GM04503 (cell line): ENCODE results near the gene ADSL.
"Not testable (repeated sequence)": the region's sequence is repeated elsewhere in the genome, so short reads cannot be mapped to it uniquely, and the experiment has no call there.

Experiments used
- DNase-seq: peaks from one replicate; pipeline ENCODE4 v3.0.0-alpha.2; 2012; ENCODE audit warnings: low read depth

The ADSL gene

GRCh38 chr22:40346185-40347118 lies at the start of gene ADSL:
TSS of gene ADSL (plus strand) at chr22:40346500. CDS start at chr22:40346559, 59 bp downstream.
- peak; percentile 40 for DNase-seq

DNA sequence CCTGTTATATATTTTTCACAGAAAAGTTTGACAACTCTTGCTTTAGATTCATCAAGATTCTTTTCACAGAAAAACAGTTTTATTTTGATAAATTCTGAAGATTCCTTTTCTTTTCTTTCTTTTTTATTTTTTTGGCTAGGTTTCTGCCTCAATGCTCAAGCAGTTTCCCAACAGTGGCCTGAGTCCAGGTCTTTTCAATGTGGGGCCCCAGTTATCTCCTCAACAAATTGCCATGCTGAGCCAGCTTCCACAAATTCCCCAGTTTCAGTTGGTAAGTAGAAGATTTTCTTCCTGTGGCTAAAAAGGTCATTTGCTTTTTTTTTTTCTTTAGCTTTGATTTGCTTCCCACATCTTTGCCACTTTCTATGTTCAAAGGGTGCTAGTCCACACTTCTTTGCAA lies 46.0 kb upstream of the ADSL start:
- no peak for DNase-seq

GRCh38 chr22:40300884-40301672 lies 45.2 kb upstream of the ADSL start:
- no peak for DNase-seq

DNA sequence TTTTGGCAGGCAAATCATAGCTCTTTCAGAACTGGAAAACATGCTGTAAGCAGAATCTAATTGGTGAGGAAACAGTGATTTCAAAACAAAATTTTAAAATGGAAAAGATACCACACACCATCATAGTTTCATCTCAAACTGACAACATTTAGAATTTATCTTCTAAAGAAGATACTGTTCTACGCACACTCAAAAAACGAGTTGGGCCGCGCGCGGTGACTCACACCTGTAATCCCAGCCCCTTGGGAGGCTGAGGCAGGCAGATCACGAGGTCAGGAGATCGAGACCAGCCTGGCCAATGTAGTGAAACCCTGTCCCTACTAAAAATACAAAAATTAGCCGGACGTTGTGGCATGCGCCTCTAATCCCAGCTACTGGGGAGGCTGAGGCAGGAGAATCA lies 44.2 kb upstream of the ADSL start:
- no peak for DNase-seq

DNA sequence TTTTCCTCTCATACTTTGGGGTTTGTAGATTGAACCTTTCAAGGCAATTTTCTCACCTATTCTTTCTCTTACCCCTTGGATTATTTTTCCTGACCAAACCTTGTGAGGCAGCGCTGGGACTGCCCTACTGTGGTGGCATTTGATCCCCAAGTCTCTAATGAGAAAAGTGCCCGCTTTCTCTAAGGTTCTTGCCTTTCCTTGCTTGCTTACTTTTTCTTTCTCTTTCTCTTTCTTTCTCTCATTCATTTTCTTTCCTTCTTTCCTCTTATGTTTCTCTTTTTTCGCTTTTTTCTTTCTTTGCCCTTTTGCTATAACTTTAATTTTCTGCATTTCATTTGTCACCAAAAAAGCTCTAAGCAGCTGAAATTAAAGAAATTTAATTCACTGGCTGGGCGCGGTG lies 40.7 kb upstream of the ADSL start:
- no peak for DNase-seq

GRCh38 chr22:40308999-40309573 lies 37.2 kb upstream of the ADSL start:
- DNase-seq: no peak

DNA sequence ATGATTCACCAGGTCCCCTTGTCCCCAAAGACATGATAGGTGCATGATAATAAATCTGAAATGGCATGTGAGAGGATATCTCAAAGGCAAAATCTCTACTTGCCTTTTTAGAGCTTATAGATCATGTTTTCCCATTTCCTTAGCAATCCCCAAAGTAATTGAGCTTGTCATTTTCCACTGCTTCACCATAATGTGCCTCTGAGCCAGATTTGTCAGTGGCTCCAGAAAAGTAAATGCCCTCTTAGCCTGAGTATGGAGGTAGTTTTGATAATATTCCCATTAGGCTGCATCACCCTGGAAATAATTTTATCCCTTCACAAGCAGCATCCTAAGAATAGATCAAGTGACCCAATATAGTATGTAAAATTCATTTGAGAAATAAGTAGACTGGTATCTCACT lies 36.7 kb upstream of the ADSL start:
- no peak for DNase-seq

GRCh38 chr22:40310081-40310767 lies 36.1 kb upstream of the ADSL start:
- peak; percentile 80 for DNase-seq

- DNase-seq: no peak
These were observed 35.6 kb upstream of the ADSL start for GRCh38 chr22:40310768-40311120.

DNA sequence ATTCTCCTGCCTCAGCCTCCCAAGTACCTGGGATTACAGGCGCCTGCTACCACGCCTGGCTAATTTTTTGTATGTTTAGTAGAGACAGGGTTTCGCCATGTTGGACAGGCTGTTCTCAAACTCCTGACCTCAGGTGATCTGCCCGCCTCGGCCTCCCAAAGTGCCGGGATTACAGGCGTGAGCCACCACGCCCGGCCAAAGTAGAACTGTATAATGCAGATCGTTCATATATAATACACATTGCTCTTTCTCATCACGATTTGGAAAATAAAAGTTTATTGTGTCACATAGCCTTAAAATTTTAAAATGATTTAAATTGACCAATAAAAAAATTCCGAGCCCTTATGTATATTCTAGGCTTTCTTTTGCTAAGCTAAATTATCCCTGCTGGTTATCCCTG lies 34.7 kb upstream of the ADSL start:
- not testable (repeated sequence) for DNase-seq

DNA sequence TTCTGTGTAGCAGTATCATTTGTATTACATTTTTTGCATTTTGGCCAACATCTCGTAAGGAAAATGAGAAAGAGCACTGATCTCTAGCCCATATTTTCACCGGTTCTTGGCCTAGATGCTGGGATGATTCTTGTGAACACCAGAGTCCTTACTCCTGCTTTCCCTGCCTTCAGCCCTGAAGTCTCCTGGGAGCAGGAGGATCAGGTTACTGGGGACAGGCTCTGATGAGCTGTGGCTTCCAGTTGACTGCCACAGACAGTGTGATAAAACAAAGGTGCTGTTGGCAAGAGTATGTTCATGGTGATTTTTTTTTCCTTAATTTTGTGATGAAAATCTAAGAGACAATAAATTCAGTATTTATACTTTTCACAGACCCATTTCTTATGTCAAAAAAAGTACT lies 34.2 kb upstream of the ADSL start:
- no peak for DNase-seq

DNA sequence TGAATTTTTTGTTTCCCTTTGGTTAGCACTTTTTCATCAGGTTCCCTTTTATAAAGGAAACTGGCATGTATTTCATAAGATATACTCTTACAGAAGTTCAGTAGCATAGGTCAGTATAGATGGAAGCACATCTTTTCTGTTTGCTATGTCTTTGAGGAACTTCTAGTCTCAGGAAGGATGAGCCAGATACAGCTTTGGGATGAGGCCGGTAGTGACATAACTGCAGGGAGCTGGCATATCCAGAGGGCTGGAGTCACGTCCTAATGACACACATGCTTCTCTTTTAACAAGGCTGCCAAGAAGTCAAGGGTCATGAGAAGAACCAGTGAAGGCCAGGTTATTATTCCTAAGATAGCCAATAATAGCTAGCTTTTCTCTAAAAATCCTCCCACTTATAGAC lies 33.3 kb upstream of the ADSL start:
- DNase-seq: no peak

DNA sequence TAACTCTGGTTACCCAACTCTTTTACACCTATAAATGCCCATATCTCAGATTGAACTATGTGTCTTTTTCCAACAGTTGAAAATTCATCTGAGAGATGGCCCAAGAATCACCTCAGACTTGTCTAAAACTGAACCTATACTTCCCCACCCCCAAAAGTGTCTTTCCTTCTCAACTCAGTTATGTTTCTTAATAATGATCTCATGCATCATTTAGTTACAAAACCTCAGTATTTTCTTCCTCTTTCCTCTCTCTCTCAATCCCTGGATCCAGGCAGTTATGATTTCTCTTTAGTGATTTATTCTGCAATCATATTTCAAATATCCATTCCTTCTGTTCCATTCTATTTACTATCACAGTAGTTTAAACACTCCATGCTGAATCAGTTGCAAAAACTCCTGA lies 32.3 kb upstream of the ADSL start:
- no peak for DNase-seq

DNA sequence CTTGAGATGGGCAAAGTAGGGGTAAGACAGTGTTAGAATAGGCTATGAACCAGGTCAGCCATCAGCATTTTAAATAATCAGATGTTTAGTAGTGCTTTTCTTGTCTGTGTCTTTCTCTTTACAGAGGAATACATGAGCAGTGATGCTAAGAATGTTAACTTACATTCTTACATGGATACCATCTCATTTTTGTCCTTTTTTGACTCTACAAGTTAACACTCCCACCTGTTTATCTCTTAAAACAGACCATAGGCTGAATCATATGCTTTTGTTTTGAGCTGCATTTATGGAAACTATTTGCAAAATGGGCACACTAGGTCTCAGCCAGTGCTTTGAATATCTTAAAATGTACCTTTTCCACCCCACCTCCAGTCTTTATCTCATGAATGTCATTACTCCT lies 25.6 kb upstream of the ADSL start:
- no peak for DNase-seq

GRCh38 chr22:40322021-40322420 lies 24.3 kb upstream of the ADSL start:
- no peak for DNase-seq

DNA sequence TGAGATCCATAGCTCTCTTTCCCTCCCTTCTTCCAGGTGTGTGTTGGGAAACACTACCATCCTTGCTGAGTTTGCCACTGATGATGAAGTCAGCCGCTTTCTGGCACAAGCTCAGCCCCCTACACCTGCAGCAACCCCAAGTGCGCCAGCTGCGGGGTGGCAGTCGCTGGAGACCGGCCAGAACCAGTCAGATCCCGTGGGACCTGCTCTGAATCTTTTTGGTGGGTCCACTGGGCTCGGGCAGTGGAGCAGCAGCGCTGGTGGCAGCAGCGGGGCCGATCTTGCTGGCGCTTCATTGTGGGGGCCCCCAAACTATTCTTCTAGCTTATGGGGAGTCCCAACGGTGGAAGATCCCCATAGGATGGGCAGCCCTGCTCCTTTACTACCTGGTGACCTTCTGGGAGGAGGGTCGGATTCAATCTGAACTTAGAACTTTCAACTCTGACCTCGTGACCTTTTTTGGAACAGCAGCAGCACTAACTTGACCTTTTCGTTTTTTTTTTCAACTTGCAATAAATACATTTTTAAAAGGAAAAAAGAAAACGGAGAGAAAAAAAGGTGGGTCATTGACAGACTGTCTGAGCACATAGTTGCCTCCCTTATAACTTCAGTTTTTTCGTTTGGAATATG lies 23.4 kb upstream of the ADSL start:
- DNase-seq: no peak

DNA sequence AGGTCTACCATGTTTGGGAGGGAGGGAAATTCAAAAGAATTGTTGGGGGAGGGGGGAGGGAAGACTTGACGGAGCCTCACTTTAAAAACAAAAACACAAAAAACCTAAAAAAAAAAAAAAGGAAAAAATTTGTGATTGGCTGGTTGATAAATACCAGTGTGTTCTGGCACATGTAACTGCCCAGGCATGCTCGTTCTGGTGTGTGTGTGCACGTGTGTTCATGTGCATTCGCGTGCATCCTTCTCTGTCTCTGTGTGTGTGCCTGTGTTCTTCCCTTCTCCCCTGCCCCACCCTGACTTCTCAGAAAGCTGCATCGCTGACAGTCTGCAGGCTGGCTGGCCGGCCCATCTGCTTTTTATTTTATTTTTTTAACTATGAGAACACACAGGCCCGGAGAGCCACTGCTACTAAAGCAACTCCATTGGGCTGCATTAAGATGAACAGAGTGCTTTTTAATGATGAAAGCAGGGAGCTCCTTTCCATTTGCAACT lies 22.6 kb upstream of the ADSL start:
- DNase-seq: no peak

- DNase-seq: no peak
These were observed 21.6 kb upstream of the ADSL start for GRCh38 chr22:40324468-40325305.

GRCh38 chr22:40325315-40325714 lies 21.0 kb upstream of the ADSL start:
- DNase-seq: no peak

DNA sequence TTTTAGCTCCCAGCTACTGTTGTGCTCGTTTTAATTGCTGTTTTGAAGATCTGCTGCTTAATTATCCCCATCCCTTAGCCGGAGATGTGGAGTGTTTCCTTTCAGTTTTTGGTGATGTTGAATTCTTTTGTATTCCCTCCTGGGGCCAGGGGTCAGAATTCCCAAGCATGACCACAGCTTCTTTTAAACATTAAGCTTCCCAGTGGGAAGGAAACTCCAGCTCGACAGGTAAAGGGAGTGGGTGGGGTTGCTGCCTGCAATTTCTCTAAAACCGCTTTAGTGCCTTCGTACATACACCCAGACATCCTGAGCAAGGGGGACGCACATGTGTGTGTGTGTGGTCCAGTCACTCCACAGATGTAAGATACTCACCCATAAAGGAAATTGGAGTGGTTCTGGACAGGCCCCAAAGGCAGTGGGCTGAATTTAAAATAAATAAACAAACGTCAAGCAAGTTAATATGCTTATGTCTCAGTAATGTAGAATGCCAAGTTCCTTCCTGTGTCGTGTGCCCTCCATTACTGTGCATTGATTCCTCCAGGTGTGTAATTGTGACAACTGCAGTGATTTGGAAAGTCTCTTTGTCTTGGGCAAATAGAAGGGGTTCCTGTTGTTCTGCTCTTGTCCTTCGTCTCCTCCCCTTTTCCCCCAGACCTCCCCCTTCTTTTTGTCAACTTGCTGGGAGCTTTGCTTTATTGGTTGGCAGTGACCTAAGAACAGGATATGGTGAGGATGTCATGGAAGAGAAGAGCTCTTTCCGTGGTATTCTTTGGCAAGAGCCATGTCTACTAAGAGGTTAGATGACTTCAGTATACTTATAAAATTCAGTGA lies 19.2 kb upstream of the ADSL start:
- DNase-seq: peak; percentile 6
